HG02623 (cell line): ENCODE measurements around the gene HAUS6.
"Not testable (repeated sequence)": the region's sequence is repeated elsewhere in the genome, so short reads cannot be mapped to it uniquely, and the experiment has no call there.

ENCODE experiments used
- ATAC-seq: cut with Tn5 transposase; IDR thresholded peaks from one replicate; pipeline ENCODE4 v1.9.1; 2021; ENCODE audit warnings: moderate library complexity; ENCODE audit not compliant: unreplicated experiment

HAUS6 gene

DNA sequence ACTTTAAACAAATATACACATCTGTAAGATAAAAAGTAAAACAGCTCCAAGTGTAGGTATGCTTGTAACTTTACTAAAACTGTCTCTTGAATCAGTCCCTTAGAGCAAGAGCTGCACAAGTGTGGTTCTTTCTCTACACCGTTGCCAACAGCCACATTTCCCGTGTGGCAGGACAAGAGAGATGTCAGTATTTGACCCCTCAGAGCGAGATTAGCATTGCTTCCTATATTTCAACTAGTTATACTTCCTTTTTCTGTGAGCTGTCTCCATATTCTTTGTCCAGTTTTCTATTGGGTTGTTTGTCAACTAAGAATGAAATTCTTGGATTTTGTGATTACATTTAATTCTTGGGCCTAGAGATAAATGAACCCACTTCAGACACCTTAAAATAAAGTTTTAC, 16.5 kb upstream of the HAUS6 start:
- no peak for ATAC-seq

DNA sequence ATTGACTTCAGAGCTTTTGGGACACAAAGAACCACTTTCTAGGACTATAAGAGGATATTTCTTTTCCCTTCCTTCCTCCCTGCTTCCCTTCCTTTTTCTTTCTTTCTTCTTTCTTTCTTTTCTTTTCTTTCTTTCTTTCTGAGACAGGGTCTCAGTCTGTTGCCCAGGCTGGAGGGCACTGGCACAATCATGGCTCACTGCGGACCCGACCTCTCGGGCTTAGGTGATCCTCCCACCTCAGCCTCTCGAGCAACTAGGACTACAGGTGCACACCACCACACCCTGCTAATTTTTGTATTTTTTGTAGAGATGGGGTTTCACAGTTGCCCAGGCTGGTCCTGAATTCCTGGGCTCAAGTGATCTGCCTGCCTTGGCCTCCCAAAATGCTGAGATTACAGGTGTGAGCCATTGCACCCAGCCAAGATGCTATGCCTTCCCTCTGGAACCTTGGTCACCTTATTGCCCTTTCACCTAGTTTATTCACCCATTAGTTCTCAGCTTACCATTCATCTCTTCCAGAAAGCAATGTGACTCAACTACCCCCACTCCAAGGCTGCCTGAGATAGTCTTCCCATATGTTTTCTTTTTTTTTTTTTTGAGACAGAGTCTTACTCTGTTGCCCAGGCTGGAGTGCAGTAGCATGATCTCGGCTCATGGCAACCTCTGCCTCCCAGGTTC, 14.5 kb upstream of the HAUS6 start:
- ATAC-seq: no peak

DNA sequence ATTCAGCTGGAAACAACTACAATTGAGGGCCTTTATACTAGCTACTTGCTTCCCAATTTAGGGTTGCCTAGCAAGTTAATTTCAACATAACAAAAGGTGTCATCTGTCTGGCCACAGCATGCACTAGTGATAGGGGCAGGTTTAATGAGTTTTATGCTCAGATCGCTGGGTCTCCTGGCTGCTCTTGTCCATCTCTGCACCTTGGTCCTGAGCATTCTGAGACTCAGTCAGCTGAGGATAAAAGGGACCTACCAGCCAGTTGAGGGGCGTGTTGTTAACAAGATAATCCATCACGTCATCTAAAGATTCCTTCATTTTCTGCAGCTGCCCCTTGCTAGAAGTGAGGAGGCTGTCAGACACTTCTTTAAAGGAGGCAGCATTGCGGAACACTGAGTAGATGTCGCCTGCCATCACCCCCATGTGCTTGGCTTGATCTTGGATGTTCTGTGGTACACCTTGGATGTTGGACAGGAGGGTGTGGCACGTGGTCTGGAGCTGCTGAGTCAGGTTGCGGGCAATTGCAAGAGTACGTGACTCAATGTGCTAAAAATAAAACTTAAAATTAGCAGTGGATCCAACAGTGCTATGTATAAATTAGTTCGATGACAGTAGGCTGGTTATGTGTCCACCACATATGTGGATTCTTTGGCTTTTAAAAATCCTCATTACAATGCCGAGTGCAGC, 13.5 kb upstream of the HAUS6 start:
- ATAC-seq: no peak

- ATAC-seq: no peak
Observed at GRCh38 chr9:19114680-19115270, 12.1 kb upstream of the HAUS6 start.

DNA sequence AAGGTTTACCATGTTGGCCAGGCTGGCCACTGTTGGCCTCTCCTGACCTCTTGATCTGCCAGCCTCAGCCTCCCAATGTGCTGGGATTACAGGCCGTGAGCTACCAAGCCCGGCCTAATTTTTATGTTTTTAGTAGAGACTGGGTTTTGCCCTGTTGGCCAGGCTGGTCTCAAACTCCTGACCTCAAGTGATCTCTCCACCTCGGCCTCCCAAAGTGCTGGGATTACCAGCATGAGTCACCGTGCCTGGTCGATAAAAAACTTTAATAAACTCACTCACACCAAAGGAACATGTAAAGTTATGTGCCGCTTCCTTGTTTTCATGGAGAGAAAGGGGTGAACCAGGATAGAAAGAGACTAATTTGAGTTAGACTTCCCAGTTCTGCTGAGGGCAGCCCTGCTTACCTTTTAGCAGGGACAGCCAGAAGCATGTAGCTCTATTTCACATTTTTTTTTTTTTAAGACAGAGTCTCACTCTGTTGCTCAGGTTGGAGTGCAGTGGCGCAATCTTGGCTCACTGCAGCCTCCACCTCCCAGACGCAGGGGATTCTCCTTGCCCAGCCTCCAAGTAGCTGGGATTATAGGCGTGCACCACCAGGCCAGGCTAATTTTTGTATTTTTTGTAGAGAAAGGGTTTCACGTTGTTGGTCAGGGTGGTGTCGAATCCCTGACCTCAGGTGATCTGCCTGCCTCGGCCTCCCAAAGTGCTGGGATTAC, 11.4 kb upstream of the HAUS6 start:
- no peak for ATAC-seq

GRCh38 chr9:19113064-19113611, 10.4 kb upstream of the HAUS6 start:
- not testable (repeated sequence) for ATAC-seq

- ATAC-seq: no peak
Observed at GRCh38 chr9:19108038-19108437, 5.3 kb upstream of the HAUS6 start.

GRCh38 chr9:19104515-19105282, 2.0 kb upstream of the HAUS6 start:
- no peak for ATAC-seq

GRCh38 chr9:19102181-19102630, 498 bp downstream of the HAUS6 start:
- ATAC-seq: peak; percentile 17

GRCh38 chr9:19101203-19101602, 1.5 kb downstream of the HAUS6 start:
- ATAC-seq: no peak

- not testable (repeated sequence) for ATAC-seq
Observed at GRCh38 chr9:19097431-19097830, 5.3 kb downstream of the HAUS6 start.

DNA sequence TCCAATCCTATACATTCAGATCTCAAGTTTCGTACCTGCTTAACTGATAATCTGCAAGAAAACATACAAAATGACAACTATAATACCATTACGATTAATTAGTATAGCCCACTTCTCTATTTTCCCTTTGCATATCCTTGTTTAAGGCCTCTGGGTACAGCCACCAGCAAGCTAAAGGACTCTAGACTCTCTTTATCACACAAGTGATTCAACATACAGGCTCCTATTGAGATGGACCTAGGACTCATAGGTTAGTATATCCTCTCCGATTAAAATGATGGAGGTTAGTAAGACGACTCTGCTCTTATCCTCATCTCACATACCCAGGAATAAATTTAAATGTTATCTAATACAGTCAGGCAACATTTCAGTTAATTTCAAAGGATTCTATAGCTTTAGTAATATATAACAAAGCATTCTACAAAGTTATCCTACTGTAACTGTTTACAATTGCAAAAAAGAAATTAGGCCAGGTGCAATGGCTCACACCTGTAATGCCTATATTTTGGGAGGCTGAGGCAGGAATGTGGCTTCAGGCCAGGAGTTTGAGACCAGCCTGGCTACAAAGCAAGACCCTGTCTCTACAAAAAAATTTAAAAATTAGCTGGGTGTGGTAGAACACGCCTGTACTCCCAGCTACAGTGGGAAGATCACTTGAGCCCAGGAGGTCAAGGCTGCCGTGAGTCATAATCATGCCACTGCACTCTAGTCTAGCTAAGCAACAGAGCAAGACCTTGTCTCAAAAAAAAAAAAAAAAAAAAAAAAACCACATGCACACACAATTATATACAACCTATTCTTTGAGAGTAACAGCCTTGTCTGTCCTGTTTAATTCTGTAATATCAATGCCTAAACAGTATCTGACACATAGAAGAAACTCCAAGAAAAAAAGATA, 15.4 kb downstream of the HAUS6 start:
- ATAC-seq: no peak

DNA sequence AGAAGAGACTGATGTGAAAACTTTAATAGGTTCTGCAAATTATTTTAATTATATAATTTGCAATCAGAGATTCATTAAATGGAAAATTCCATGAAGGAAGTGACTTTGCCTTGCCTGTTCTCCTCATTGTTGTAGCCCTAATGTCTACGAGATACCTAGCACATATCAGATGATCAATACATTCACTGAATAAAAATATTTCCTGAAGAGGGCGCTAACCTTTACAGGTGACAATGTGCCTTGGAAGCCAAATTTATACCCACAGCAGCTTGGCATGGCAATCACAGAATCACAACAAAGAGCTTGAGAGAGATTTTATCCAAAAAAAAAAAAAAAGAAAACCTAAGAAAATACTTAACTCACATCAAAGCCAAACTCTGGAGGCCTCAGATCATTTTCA, 17.4 kb downstream of the HAUS6 start:
- ATAC-seq: no peak

GRCh38 chr9:19074836-19075235, 27.9 kb downstream of the HAUS6 start:
- ATAC-seq: no peak

DNA sequence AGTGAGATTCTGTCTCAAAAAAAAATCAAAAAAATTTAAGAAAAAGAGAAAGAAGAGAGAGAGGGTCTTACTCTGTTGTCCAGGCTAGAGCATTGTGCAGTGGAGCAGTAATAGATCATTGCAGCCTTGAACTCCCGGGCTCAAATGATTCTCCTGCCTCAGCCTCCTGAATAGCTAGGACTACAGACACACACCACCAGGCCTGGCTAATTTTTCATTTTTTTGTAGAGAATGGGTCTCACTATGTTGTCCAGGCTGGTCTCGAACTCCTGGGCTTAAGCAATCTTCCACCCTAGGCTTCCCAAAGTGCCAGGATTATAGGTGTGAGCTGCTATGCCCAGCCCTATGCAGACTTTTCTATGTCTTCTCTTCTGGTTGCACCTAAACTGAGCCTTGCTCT, 28.5 kb downstream of the HAUS6 start:
- ATAC-seq: no peak

DNA sequence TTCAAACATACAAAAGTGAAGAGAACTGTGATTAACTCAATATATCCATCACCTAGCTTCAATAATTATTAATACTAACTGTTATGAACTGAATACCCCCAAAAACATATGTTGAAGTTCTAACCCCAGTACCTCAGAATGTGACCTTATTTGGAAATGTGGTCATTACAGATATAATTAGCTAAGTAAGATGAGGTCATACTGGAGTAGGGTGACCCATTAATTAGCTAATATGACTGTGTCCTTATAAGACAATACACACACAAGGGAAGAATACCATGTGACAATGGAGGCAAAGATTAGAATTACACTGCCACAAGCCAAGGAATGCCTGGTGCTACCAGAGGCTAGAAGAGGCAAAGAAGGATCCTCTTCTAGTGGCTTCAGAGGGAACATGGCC, 45.7 kb downstream of the HAUS6 start:
- ATAC-seq: no peak

GRCh38 chr9:19050637-19051591, 51.8 kb downstream of the HAUS6 start:
- ATAC-seq: no peak

DNA sequence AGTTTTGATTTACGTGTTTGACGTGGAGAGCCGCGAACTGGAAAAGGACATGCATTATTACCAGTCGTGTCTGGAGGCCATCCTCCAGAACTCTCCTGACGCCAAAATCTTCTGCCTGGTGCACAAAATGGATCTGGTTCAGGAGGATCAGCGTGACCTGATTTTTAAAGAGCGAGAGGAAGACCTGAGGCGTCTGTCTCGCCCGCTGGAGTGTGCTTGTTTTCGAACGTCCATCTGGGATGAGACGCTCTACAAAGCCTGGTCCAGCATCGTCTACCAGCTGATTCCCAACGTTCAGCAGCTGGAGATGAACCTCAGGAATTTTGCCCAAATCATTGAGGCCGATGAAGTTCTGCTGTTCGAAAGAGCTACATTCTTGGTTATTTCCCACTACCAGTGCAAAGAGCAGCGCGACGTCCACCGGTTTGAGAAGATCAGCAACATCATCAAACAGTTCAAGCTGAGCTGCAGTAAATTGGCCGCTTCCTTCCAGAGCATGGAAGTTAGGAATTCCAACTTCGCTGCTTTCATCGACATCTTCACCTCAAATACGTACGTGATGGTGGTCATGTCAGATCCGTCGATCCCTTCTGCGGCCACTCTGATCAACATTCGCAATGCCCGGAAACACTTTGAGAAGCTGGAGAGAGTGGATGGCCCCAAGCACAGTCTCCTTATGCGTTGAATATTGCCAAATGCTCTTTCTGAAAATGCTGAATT, 52.6 kb downstream of the HAUS6 start:
- ATAC-seq: no peak
